SK-N-MC (cell line): ENCODE measurements around the gene EGLN1.

Experiments
- EZH2 ChIP-seq: fragments of 200-600 bp; sonication (generic); IDR thresholded peaks from one replicate; pipeline ENCODE4 v1.6.1; 2017; ENCODE audit warnings: antibody characterized with exemption
- POLR2AphosphoS5 ChIP-seq: IDR thresholded peaks from 2 replicates; pipeline ENCODE4 v1.6.1; 2012; ENCODE audit warnings: mild to moderate bottlenecking, low read depth, low read length, borderline replicate concordance

GRCh38 chr1:231416901-231417300 is 5.2 kb downstream of the EGLN1 start:
- no peak for TF ChIP-seq POLR2AphosphoS5
- no peak for TF ChIP-seq EZH2
